ENCODE data around the gene SDK1. TPM values are rescaled to one million over a fixed set of nuclear protein-coding genes. Genes with fewer than 3 reads are reported as not detected.
A peak's percentile ranks its signal among the peaks of the same experiment; 100 is the strongest.

Gene SDK1
- total RNA-seq, 1 donor from 2014 or later = 0.26 TPM

GRCh38 chr7:3432911-3433310 is 131.9 kb downstream of the SDK1 start:
- no peak for DNase-seq (ENCODE audit: low read depth)
- TF ChIP-seq CTCF (IDR thresholded peaks at IDR 0.05; ENCODE audit: insufficient read depth, low read length, severe bottlenecking) = no peak
- H3K27me3 ChIP-seq (ENCODE audit: control insufficient read depth, insufficient read depth, low read length) = no peaks in the 10 kb centered on the region
- H3K4me3 ChIP-seq (ENCODE audit: low read depth, low read length) = no peak overlapping the region
- H3K36me3 ChIP-seq (ENCODE audit: control insufficient read depth, insufficient read depth, low read length) = no peaks in the 10 kb centered on the region
- no peak for FAIRE-seq

GRCh38 chr7:3434611-3435010 is 133.6 kb downstream of the SDK1 start:
- no peak for FAIRE-seq
- no peak overlapping the region for H3K4me3 ChIP-seq (ENCODE audit: low read depth, low read length)
- no peak for TF ChIP-seq CTCF (IDR thresholded peaks at IDR 0.05; ENCODE audit: insufficient read depth, low read length, severe bottlenecking)
- H3K36me3 ChIP-seq (ENCODE audit: control insufficient read depth, insufficient read depth, low read length) = no peaks in the 10 kb centered on the region
- no peaks in the 10 kb centered on the region for H3K27me3 ChIP-seq (ENCODE audit: control insufficient read depth, insufficient read depth, low read length)
- DNase-seq (ENCODE audit: low read depth) = no peak

DNA sequence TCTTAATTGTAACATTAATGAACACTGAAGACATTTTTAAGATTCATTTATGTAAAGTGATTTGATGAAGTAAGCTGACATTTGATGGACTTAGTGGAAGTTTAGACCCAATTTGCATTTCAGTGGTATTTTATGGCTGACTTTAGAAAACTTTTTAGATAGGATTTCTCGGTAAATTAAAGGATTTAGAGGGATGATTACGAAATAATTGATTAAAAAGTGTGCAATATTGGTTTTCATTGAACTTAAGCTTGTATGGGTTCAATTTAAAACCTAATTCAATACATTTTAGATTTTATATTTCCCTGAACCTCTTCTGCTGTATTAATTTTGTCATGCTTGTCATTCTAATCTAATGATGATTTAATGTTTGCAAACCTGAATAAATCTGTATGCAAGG is 135.1 kb downstream of the SDK1 start:
- FAIRE-seq = no peak
- TF ChIP-seq CTCF (IDR thresholded peaks at IDR 0.05; ENCODE audit: insufficient read depth, low read length, severe bottlenecking) = no peak
- Histone ChIP-seq H3K36me3 (ENCODE audit: control insufficient read depth, insufficient read depth, low read length) (no peaks in the 10 kb centered on the region), H3K4me3 (ENCODE audit: low read depth, low read length) (no peak overlapping the region), H3K27me3 (ENCODE audit: control insufficient read depth, insufficient read depth, low read length) (no peaks in the 10 kb centered on the region)
- no peak for DNase-seq (ENCODE audit: low read depth)

- FAIRE-seq = no peak
Observed at GRCh38 chr7:3436746-3437145, 135.7 kb downstream of the SDK1 start.

GRCh38 chr7:3437467-3437866 is 136.4 kb downstream of the SDK1 start:
- DNase-seq (ENCODE audit: low read depth) (no peak), FAIRE-seq (no peak)
- TF ChIP-seq CTCF (IDR thresholded peaks at IDR 0.05; ENCODE audit: insufficient read depth, low read length, severe bottlenecking) = no peak
- Histone ChIP-seq H3K4me3 (ENCODE audit: low read depth, low read length) (no peak overlapping the region), H3K36me3 (ENCODE audit: control insufficient read depth, insufficient read depth, low read length) (no peaks in the 10 kb centered on the region), H3K27me3 (ENCODE audit: control insufficient read depth, insufficient read depth, low read length) (no peaks in the 10 kb centered on the region)

More at GRCh38 chr7:3436746-3437145, 135.7 kb downstream of the SDK1 start:
- no peak for TF ChIP-seq CTCF (IDR thresholded peaks at IDR 0.05; ENCODE audit: insufficient read depth, low read length, severe bottlenecking)
- Histone ChIP-seq H3K36me3 (ENCODE audit: control insufficient read depth, insufficient read depth, low read length) (no peaks in the 10 kb centered on the region), H3K4me3 (ENCODE audit: low read depth, low read length) (no peak overlapping the region), H3K27me3 (ENCODE audit: control insufficient read depth, insufficient read depth, low read length) (no peaks in the 10 kb centered on the region)
- DNase-seq (ENCODE audit: low read depth) = peak; percentile 51

DNA sequence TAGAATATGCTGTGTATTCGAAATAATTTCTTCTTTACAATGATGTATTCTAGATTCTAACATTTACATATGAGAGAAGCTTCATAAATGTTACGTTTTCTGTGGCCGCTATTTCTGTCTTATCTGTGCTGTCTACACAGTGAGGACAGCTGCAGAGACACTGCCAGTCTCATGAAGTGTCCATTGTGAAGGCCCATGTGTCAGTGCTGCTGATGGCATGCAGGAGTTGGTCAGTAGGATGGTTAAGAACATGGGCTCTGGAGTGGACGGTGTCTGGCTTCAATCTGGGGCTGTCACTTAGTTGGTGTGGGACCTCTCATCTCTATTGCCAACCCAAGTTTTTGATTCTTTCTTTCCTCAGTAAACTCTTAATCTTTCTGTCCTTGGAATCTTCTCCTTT is 137.3 kb downstream of the SDK1 start:
- no peaks in the 10 kb centered on the region for H3K27me3 ChIP-seq (ENCODE audit: control insufficient read depth, insufficient read depth, low read length)
- no peaks in the 10 kb centered on the region for H3K36me3 ChIP-seq (ENCODE audit: control insufficient read depth, insufficient read depth, low read length)
- DNase-seq (ENCODE audit: low read depth) = no peak
- no peak overlapping the region for H3K4me3 ChIP-seq (ENCODE audit: low read depth, low read length)
- no peak for TF ChIP-seq CTCF (IDR thresholded peaks at IDR 0.05; ENCODE audit: insufficient read depth, low read length, severe bottlenecking)
- no peak for FAIRE-seq
